ENCODE results near the gene CEP164.
A peak's percentile ranks its signal among the peaks of the same experiment; 100 is the strongest.
"Not testable (repeated sequence)": the region's sequence is repeated elsewhere in the genome, so short reads cannot be mapped to it uniquely, and the experiment has no call there.

CEP164 gene

DNA sequence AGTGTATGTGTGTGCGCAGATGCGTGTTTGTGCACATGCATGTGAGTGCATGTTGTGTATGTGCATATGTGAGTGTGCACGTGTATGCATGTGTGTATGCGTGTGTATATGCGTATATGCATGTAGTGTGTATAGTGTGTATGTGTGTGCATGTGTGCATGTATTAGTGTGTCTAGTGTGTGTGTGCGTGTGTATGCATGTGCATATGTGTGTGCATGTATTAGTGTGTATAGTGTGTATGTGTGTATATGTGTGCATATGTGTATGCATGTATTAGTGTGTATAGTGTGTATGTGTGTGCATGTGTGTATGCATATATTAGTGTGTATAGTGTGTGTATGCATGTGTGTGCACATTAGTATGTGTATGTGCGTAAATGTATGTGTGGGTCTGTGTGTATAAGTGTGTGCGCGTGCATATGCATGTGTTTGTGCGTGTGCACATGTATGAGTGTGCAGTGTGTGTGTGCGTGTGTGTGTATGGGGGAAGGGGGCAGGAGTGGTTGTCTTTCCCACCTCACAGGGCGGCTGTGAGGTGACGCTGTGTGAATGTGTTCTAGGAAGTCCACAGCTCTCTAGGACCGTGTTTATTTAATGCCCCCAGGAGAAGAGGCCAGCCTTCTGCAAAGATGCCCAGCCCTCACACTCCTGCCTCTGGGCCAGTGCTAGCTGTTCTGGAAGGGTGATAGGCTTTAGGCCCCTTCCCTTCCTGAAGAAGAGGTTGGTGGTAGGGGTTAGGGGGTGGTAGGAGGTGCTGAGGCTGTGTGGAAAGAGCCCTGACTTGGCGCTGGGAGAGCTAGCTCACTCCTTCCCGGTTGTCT is 114.6 kb downstream of the CEP164 start:
- DNase-seq (ENCODE audit: low read depth) = no peak

DNA sequence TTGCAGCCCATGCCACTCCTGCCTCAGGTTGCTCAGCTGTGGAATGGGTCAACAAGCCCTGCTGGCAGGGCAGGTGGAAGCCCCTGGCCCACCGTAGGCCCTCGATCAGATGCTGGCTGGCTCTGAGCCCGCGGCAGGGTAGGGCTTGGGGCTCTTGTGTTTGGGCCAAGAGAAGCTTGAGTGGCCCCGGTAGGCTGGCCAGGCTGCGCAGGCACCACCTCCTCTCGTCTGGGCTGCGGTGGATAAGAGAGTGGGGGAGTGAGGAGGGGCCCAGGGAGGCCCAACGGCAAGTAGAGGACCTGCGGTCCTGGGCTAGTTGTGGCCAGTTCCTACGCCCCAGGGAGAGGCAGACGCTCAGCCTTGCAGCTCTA is 115.2 kb downstream of the CEP164 start:
- DNase-seq (ENCODE audit: low read depth) = no peak

DNA sequence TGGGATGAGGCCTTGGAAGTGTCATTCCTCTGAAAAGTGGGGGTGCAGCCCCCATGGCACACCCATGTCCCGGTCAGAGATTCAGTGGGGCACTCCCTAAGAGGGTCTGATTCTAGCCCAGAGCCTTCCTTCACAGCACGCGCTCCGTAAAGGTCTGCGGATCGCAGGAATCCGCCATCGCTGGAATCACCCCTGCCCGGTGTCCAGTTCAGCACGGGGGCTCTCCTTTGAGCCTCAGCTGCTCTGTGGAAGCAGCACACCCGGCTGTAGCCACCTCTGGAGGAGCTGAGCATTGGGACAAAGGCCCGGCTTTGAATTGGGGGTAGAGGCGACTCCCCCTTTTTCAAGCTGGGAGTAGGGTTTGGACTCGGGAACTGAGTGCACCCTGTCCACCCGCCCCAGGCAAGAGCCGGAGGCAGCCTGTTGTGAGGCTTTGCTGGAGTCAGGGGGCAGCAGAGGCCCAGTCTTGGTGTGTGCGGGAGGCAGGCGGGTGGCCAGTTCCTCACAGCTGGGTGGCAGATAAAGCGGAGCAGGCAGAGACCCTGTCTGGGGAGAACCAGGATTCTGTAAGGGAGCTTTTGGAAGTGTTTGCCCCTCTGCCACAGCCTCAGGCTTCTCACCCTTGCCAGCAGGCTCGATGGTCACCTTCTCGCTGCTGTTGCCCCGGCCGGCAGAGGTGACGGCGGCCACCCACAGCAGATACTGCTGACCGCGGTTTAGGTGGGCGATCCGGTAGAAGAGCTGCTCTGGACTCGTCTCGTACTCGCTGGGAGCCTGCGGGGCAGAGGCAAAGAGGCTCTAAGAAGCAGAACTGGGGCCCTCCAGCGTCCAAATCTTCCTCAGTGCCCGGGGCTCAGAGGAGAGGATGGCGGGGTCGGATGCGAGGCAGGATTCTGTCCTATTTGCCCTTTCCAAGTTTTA is 115.9 kb downstream of the CEP164 start:
- peak; percentile 9 for DNase-seq (ENCODE audit: low read depth)

DNA sequence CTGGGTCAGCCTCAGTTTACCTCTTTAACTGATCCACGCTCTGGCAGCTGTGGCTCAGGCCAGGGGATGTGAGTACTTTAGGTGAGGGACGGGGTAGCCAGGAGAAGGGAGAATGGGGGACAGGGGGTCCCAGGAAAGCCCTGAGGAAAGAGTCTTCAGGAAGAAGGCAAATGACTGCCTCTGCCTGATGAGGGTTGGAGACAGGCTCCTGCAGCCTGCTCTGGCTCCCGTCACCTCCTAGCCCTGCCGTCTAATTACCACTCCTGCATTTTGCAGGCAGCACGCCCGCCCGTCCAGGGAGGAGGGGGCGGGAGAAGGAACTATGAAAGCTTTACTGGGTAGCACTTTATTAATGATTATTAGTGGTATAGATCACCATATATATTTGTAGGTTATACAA is 116.6 kb downstream of the CEP164 start:
- no peak for DNase-seq (ENCODE audit: low read depth)

DNA sequence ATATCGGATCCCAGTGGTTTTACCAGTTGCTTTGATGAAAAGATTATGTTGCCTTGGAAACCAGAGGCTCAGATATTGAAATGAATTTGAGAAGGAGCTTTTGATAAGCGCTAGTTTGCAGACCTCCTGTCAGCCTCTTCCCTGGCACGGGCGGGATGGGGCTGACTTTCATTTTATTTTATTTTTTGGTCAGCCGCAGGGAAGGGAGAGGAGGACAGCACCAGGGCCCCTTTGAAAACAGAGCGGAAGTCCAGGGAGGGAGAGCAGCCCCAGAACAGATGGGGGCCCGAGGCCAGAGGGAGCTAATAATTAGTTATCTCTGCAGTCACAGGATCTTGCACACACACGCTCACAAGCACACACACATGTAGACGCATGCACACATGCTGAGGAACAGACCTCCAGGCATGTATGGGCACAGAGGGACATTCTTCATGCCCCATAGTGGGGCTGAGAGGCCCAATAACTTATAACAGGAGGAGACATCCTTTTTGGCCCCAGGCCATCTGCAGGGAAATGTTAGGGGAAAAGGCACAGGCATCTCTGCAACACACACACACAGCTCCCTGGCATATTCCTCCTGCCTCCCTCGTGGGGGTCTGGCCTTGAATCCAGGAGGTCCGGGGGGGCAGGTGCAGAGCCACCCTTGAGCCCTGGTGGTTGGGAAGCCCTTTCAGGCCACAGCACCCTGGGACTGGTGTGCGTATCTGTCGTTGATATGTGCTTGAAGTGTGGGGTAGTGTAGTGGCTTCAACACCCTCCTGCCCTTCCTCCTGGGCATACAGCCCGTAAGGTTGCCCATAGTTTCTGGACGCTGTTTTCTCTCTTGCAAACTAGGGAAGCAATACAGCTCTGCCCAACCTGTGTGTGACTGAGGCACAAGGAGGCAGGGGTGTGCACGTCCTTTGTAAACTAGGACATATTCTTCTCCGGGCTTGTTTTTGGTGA is 117.3 kb downstream of the CEP164 start:
- no peak for DNase-seq (ENCODE audit: low read depth)

DNA sequence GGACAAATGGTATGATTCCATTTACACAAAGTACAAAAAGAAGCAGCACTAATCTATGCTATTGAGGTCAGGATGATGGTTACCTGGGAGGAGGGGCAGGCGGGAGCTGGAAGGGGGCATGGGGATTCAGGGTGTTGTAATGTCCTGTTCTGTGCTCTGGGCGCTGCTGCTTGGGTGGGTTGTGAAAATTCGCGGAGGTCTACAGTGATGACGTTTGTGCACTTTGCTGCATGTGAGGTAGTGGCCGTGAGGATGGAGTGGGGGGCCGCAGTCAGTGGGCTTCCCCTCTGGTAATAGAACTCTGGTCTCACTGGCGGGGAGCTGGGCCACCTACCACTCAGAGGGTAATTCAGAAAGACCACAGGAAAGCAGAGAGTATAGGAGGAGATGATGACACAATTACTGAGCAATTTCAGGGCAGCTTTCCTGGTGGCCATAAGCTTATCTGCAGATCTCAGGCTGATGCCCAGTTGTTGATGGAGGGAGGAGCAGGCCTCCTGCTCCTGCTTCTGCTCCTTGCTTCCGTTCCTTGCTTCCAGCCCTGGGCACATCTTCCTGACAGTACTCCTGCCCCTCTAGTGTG is 121.5 kb downstream of the CEP164 start:
- no peak for DNase-seq (ENCODE audit: low read depth)

DNA sequence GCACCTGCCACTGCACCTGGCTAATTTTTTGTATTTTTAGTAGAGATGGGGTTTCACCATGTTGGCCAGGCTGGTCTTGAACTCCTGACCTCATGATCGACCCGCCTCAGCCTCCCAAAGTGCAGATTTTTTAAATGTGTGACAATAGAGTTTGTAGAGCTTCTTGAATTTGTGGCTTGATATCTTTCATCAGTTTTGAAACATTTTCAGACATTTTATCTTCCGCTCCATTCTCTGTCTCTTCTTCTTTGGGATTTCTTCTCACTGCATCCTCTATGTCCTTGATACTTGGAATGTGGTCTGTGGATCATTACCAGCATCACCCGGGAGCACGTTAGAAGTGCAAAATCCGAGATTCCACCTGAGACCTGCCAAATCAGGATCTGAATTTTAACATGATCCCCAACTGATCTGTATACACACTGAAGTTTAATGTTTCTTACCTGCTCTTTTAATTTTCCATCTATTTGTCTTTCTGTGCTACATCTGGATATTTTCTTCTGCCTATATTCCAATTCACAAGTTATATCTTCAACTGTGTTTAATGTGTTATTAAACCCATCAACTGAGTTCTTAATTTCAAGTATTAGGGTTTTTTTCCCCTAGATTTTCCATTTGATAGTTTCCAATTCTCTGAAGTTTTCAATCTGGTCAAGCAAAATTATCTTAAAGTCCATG is 126.4 kb downstream of the CEP164 start:
- DNase-seq (ENCODE audit: low read depth) = no peak

DNA sequence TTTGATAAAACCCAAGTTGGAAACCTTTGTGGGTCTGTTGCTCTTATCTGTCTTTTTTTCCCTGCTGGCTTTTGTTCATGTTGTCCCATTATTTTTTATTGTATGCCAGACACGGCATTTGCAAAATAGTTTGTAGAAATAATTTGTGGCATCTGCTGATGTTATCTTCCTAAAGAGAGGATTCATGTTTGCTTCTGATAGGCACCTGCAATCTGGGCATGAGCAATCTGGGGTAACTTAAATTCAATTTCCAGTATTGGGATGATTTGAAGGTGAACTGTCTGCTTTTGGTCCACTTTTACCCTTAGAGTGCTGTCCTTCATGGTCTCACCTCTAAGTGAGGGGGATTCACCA is 126.9 kb downstream of the CEP164 start:
- DNase-seq (ENCODE audit: low read depth) = no peak

DNA sequence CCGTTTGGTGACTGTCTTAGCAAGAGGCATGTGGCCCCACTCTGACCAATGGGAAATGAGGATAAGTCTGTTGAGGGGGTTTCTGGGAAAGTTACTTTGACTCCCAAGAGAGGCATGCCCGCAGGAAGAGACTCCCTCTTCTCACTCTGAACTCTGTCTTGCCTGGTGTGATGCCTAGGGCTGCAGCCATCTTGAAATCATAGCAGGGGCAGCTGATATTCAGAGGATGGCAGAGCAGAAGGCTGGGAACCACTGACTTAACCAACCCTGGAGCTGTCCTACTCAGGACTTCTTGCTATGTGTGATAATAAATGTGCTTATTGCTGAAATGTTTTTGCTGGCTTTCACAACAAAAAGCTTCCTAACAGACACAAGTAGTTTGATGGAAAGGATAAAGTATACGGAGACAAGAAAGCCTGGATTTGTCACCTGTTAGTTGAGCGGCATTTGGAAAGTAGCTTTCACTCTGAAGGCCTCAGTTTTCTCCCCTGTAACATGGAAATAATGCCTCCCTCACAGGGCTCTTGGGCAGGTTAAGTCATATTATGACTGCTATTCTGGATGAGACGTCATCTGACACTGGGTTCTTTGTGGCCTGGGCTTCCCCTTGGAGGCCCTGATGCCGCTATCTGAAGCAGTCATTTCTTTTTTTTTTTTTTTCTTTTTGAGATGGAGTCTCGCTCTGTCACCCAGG is 128.5 kb downstream of the CEP164 start:
- peak; percentile 18 for DNase-seq (ENCODE audit: low read depth)

DNA sequence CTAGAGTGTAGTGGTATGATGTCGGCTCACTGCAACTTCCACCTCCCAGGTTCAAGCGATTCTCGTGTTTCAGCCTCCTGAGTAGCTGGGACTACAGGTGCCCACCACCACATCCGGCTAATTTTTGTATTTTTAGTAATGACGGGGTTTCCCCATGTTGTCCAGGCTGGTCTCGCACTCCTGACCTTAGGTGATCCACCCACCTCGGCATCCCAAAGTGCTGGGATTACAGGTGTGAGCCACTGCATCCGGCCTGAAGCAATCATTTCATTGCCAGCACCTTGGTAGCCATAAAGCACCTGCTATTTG is 129.0 kb downstream of the CEP164 start:
- DNase-seq (ENCODE audit: low read depth) = not testable (repeated sequence)

DNA sequence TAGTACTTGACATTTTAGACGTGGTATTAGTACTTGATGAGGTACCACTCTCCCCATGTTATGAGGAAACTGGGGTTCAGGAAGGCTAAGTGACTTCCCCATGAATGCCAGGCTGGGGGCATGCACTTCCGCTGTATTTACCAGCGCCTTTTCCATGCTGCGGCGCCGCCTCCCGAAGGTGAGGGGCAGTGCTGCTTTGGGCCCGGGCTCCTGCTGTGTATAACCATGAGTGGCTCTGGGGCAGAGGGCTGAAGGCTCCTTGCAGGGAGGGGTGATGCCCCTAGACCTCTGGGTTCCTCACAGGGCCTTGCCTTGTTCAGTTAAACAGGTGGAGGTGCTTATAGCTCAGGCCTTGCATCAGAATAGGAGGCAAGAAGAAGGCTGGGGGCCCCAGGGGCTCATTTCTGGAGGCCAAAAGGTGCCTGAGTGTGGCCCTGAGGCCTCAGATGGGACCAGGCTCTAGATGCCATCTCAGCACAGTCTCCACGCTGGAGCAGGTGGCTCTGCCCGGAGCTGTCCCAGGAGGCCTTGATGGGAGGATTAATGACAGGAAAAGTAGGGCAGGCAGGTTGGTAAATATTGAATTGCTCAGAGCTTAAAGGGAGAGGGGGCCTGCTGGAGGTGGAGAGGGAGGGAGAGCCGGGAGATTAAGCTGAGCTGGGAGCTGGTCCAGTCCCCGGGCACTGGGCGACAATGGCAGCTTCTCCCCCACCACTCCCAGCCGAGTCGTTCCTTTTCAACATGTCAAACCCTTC is 129.6 kb downstream of the CEP164 start:
- no peak for DNase-seq (ENCODE audit: low read depth)

DNA sequence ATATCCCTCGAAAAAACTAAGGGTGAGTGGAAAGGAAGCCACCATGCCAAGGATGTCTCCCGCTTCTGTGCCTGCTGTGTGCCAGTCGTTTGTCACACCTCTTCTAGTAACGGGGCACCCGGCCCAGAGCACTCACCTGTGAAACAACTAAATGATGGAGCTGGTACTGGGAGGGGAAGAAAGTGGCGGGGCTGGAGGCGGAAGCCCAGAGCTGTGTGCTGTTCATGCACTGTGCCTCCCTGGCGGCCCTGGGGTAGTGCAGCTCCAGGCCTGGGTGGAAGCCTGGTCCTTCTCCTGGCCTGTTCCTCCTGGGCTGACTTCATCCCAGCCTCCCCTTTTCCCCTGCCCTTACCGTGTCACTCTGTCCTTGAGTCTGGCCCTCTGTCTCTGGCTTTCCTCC is 130.2 kb downstream of the CEP164 start:
- DNase-seq (ENCODE audit: low read depth) = no peak

DNA sequence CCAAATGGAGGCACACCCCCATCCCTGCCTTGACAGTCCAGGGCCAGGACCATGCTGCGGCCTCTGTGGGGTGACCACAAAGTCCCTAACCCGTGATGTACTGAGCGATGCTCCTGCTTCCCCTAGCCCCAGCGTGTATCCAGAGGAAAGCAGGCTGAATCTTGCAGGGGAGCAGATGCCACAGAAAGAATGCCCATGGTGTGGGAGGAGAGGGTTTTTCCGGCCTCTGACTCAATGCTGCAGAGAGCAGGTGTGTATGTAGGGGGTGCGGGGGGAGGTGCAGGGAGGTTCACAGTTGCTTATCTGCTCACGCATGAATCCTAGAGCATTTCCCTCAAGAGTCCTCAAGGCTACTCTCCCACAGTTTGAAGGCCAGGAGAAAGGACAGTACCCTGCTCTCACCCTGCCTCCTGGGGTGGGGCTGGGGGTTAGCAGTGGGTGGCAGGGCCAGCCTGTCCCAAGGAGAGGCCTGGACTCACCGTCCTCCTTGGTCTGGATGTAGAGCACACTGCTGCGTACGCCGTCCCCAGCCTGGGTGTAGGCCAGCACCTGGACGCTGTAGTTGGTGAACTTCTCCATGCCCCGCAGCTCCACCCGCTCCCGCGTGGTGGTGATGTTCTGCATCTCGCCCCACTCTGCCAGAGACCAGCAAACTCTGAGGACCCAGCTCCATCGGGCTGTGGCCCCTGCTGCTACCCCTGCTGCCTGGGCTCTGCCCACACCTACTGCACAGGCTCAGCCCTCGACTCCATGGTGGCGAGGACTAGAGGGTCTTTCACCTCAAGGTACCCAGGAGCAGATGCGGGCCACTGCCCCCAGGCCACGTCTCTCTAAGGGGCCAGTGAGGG is 130.8 kb downstream of the CEP164 start:
- peak; percentile 28 for DNase-seq (ENCODE audit: low read depth)

DNA sequence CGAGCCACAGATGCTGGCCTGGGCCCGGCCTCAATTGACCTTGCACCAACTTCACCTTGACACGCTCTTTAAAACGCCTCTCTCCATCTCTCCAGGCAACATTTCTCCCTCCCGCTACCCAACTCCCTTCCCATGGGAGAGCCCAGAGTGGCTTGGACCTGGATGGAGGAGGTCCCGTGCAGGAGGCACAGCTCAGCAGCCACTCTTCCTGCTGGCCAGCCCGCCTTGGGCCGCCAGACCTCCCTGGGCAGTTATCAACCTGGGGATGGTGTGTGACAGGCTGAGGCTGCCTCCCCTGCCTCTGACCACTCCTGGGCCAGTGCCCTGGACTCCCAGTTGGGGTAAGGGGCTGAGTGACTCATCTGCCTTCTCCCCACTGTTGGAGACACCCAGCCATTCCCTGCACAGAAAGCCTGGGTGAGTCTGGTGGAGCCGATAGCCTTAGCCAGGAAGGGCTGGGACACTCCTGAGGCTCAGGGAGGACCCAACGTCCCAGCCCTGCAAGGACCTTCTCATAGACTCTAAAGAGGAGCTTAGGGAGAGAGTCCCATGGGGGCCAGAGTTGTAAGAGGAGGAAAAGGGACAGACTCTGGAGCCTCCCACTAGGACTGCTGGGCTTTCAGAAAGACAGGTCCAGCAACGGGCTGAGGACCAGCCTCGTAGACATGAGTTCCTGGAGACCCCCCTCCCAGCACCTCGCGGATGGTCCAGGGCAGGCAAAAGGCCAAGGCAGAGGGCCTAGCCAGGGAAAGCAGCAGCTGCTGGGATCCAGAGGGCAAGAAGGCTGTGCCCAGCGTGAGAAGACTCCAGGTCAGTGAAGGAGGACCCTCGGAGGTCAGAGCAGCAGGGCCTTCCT is 131.7 kb downstream of the CEP164 start:
- no peak for DNase-seq (ENCODE audit: low read depth)

DNA sequence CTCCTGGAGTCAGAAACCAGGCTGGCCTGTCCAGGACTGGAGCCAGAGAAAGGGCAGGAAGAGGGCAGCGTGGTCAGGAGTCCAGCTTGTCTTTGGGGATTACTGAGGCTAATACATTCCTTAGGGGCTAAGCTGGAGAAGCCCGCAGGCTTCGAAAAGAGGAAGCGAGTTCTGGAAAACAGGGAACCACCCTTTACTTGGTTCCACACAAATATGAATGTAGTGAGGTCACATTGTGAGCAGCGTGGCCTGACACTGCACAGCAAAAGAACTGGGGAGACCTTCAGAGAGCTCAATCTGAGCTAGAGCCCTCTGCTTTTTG is 132.3 kb downstream of the CEP164 start:
- DNase-seq (ENCODE audit: low read depth) = no peak

DNA sequence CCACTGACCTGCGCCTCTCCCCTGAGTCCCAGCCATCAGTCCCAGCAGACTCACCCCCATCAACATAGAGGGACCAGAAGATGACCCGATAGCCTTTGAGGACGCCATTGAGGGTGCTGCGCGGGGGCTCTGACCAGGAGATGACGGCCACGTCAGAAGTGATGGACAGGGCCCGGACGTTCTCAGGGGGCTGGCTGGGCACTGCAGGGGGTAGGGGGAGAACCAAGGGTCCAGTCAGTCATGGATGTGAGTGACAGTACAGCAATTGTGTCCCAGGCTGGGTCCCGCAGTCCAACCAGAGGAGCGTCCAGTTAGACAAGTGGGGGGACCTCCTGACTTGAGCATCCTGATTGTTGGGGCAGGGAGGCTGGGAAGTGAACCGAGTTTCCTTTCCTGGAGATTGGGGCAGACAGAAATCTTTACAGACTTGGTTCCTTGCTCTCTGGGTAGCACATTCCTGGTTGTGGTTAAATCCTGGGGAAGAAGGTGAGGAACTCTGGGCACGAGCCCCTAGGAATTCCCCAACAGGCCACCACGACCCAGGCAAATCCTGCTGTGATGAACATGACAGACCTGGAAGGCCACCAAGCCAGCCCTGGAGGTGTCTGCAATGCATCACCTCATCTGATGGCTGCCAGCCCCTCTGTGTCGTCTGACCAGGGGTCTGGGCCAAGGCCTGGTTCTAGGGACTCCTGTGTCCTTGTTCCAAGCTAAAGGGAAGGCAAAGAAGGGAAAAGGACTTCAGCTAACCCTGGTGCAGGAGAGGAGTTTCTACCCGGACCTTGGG is 133.9 kb downstream of the CEP164 start:
- no peak for DNase-seq (ENCODE audit: low read depth)

DNA sequence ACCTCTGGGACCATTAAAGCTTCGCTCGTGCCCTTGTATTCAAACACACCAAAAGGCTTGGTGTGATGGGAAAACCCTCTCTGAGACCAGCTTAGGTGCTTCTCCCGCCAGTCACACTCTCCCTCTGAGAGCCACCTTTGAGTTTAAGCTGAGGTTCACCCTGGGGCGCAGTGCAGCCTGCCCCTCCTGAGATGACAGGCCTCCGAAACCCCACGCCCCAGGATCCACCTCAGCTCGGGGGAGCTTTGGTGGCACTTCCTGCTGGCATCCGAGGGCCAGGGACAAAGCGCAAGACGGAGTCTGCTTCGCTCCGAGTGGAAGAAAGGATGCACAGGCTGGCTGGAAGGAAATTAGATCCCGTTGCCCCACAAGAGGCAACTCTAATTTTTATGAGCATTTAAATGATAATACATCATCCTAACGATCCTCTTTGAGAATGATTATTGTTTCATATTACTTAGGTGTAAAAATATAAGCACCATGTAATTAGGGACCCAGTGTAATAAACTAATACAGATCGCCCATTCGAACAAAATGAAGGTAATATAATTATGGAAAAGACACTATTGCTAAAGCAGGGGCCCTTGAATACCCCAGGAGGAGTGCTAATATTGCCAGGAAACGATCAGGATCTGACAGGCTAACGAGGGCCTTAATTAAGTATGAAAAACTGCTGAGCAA is 134.7 kb downstream of the CEP164 start:
- DNase-seq (ENCODE audit: low read depth) = no peak

Data from activated T-cell treated with anti-CD3 and anti-CD28 coated beads for 48 hours (primary cell).